ENCODE measurements around the gene KCTD13.
"Not testable (repeated sequence)": the region's sequence is repeated elsewhere in the genome, so short reads cannot be mapped to it uniquely, and the experiment has no call there.

The KCTD13 gene

DNA sequence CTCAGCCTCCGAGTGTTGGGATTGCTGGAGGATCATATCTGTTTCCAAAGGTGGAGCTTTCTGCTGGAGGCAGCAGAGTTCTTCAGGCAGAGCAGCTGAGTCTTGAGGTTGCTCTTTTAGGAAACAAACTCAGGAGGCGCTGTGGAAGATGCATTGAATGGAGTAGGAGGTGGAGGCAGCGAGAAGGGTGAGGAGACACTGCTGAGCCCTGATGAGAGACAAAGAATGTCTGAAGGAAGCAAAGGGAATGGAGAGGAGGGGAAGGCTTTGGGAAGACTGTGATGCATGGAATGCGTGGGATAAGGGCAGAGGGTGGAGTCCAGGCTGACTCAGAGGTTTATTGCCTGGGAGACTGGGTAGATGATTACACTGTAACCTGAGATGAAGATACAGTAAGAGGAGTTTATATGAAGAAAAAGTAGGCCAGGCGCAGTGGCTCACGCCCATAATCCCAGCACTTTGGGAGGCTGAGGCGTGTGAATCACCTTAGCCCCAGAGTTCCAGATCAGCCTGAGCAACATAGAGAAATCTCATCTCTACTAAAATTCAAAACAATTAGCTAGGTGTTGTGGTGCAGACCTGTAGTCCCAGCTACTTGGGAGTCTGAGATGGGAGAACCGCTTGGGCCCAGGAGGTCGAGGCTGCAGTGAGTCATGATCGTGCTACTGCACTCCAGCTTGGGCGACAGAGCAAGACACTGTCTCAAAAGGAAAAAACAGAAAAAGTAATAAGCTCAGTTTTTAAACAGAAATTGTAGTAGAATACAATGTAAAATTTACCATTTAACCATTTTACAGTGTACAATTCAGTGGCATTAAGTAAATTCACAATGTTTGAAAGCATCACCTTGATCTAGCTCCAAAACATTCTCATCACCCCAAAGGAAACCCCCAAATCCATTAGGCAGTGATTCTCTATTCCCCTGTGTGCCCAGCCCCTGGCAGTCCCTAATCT is 18.1 kb upstream of the KCTD13 start:
- no peak for DNase-seq

DNA sequence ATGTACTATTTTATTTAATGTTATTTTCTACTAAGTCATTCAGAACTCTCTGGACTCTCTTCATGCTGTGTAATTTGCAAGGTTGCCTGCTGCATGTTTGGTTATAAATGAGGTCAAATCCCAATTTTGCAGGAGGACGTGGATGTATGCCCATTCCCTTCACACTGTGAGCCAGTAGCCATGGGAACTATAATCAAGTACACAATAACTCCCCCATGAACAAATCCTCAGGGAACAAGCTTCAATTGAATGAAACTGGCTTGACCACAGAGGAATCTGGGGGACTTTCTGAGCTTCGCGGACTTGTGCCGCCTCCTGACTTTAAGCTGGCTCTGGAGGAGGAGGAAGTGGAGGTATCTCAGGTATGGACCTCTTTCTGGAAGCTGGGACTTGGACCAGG is 14.6 kb upstream of the KCTD13 start:
- no peak for DNase-seq

DNA sequence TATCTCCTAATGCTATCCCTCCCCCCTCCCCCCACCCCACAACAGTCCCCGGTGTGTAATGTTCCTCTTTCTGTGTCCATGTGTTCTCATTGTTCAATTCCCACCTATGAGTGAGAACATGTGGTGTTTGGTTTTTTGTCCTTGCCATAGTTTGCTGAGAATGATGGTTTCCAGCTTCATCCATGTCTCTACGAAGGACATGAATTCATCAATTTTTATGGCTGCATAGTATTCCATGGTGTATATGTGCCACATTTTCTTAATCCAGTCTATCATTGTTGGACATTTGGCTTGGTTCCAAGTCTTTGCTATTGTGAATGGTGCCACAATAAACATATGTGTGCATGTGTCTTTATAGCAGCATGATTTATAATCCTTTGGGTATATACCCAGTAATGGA is 5.7 kb upstream of the KCTD13 start:
- not testable (repeated sequence) for DNase-seq

DNA sequence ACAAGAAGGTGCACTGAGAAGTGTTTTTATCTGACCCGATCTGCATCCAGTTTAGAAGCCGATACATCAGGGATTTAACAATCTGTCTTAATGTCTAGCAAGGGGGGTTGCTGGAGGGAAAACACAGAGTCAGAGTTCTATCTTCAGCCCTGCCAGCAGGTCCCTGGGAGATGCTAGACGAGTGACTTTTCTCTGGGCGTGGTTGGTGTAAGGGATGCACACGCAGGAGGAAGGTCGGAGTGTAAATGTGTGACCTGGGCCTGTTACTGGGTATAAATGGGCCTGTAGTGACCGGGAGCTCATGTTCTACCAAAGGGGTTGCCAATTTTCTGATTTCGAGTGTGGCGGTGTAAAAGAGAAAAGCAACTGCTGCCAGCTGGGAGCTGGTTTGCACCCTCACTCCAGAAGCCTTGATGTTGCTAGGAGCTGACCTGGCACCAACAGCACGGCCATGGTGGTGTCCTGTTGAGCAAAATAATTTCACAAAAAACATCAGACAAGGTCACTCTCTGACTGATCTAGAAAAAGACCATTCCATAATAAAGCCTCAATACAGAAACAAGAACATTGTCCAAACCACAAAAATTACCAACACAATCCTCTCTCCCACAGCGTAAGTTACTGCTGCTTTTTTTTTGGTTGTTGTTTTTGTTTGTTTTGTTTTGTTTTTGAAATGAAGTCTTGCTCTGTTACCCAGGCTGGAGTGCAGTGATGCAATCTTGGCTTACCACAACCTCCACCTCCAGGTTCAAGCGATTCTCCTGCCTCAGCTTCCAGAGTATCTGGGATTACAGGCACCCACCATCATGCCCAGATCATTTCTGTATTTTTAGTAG is 1.3 kb upstream of the KCTD13 start:
- no peak for DNase-seq

DNA sequence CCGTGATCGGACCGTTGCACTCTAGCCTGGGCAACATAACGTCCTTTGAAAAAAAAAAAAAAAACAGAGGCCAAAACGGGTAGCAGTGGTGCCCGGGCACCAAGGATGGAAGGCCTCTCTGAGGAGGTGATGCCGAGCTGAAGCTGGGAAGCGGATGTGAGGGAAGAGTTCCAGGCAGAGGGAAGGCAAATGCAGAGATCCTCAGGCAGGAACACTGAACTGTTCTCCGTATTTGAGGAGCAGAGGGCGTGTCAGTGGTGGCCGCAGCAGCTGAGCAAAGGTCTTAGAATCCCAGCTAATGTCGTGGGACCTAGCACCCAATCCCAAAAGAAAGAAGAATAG is 656 bp upstream of the KCTD13 start:
- peak in 1 of 2 donors; percentile 4 for DNase-seq

DNA sequence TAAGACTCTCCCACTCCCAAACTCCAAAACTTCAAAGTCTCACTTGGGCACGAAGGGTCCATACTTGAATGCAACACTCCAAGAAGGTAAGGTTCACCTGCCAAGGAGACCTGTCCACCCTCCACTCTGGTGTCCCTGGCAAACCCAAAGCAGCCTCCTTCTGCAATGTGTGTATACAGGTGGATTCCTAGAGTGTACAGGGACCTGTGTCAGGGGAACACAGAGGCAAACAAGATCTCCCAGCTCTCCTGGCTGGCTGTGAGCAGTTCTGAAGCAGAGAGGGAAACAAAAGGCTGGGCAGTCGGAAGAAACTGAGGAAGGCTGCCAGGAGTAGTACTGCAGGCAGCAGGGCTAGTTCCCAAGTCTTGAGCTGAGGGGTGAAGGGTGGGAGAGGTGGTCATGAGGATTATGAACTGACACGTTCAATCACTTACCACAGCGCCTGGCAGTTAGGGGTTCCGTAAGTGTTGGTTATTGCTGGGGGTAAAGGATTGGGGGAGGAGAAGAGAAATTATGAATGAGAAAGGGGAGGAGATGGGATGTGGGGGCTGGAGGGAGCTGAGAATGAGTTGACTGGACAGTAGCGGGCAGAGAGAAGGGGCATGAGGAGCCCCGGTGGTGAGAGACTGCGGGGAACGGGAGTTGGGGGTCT is 795 bp downstream of the KCTD13 start:
- DNase-seq: no peak

DNA sequence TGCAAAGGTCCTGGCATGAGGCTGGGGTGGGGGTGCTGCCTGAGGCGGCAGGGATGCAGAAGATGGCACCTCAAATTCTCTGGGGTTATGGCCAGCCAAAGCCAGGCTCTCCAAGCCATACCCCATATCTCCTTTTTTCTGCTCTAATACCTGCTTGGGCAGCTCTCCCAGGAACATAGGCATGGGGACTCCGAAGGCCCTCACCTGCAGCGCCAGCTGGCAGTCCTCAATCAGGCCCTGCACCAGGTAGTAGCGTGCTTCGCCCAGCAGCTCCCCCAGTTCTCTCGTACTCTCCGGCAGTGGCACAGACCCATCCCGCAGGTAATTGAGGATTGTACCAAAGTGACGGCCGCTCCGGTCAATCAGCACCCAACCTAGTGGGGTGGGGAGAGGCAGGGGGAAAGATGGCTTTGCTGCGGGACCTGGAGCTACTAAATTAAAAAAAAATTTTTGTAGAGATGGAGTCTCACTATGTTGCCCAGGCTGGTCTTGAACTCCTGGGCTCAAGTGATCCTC is 3.0 kb downstream of the KCTD13 start:
- DNase-seq: no peak

DNA sequence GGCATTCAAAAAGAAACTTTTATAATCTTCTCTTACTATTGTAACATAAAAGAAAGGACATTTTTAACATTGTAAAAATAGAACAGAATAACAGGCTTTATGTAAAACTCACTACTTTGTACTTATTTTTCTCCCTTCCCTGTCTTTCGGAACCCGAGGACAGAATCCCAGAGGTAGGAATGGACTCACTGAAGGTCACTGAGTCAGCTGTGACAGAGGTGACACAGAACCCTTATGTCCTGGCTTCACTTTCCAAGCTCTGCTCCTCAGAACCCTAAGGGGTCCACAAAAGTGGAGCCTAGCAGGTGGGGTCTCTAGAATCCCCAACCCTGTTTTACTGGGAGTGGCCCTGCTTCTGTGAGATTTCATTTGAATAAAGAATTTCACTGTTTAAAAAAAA is 3.7 kb downstream of the KCTD13 start:
- DNase-seq: no peak

DNA sequence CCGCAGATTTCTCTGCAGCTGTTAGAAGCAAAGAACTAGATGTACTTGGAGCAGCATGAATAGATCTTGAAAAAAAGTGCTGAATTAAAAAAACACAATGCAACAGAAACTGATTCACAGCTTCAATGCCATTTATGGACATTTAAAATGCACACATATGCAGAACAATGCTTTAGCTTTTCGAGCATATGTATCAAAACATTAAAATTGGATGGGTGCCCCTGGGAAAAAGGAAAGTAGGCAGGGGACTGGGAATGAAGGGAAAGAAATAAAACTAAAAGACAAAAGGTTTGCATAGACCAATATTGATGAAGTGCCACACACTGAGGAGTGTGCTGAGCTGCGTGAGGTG is 5.0 kb downstream of the KCTD13 start:
- no peak for DNase-seq

DNA sequence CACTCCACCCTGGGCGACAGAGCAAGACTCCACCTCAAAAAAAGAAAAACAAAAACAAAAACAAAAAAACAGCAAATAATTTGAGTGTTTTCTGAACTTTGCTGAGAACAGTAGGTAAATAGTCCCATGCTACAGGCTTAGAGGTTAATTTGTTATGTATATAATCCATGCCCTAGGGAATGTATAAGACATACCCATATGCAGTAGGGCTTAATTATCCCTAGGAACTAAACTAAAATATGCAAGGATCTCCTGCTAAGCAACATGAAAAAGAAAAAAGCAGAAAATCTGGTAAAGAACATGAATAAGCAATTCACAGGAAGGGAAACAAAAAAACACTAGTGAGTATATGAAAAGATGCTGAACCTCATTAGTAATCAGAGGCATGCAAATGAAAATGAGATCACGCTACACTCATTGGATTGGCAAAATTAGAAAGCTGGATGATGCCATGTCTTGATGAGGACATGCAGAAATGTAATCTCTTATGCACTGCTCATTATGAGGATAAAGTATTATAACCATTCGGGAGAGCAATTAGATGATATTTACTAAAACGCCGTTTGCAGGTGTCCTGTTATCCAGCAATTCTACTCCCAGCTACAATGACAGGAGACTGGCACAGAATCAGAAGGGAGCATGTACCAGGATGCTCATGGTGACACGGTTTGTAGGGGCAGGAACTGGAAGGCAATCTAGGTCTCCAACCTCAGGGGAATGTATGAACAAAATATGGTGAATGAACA is 5.6 kb downstream of the KCTD13 start:
- DNase-seq: no peak

DNA sequence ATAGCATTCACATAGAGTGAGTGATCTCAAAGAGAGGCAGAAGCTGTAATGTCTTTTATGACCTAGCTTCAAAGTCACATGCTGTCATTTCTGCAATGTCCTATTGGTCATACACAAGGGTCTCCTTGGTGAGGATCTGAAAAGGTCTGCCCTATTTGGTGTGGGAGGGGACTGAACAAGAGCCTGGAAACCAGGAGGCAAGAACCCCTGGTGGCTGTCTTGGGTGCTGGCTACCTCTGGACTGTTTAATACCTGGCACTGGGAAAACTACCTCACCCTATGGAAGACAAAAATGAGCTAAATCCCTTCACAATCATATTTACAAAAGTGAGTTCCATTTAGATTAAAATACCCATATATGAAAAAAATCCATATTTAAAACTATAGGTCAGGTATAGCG is 9.0 kb downstream of the KCTD13 start:
- no peak for DNase-seq

DNA sequence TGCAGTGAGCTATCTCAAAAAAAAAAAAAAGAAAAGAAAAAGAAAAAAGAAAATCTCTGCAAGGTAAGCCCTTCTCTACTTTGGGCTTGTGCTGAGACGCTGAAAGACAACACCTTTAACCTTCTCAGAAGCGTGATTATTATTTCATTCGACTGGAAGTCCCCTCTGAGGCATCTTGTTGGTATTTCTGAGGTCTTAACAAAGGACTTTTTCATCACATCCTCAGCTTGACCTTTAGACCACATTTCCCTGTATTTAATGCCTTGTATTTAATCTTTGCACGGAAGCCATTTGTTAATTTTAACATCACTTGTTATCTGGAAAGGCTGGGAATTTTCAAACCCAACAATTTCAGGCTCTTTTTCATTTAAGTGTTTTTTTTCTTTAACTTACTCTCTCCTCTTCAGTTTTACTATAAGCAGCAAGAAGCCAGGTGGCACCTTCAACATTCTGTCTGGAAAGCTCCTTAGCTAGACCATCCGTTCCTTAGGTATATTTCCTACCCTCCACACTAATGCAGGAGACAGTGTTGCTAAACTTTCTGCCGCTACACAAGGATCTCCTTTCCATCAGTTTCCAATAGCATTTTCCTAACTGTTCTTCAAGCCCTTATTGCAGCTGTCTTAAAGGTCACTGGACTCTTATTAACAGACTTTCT is 10.3 kb downstream of the KCTD13 start:
- no peak for DNase-seq

DNA sequence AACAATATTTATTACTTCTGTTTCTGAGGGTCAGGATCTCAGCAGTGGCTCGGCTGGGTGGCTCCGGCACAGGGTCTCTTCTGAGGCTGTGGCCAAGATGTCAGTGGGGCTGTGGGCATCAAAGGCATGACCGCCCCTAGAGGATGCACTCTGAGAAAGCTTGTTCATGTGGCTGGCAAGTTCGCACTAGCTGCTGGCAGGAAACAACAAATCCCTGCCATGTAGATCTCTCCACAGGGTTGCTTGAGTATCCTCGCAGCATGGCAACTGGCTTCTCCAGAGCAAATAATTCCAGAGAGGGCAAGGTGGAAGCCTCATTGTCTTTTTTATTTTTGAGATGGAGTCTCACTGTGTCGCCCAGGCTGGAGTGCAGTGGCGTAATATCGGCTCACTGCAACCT is 12.5 kb downstream of the KCTD13 start:
- no peak for DNase-seq

DNA sequence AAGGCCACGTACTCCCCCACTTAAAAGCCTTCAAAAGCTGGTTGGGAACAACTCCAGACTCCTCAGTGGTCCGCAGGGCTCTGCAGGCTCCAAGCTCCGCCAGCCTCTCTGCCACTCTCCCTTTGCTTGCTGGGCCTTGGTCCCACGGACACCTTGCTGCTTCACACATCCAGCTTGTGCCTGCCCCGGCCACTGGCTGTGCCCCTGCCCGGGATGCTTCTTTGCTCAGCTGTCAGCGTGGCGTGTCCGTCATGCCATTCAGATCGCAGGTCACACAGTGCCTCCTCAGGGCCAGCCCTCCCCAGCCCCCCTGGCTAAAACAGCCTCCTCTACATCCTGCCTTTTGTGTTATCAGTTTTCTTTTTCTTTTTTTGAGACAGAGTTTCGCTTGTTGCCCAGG is 13.9 kb downstream of the KCTD13 start:
- DNase-seq: no peak

DNA sequence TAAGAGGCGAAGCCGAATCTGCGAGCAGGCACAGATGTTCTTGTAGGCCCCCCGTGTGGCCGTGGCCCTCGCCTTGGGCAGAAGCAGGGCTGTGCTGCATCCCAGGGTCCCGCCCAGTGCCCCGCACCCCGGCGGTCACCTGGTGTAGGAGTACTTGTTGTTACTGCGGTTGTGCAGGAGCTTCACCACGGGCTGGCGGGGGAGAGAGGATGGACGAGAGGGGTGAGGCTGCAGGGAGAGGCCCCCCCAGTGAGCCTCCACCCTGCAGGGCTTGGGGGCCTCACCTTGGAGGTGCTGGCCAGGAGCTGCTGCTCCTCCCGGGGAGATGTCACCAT is 14.4 kb downstream of the KCTD13 start:
- DNase-seq: no peak

DNA sequence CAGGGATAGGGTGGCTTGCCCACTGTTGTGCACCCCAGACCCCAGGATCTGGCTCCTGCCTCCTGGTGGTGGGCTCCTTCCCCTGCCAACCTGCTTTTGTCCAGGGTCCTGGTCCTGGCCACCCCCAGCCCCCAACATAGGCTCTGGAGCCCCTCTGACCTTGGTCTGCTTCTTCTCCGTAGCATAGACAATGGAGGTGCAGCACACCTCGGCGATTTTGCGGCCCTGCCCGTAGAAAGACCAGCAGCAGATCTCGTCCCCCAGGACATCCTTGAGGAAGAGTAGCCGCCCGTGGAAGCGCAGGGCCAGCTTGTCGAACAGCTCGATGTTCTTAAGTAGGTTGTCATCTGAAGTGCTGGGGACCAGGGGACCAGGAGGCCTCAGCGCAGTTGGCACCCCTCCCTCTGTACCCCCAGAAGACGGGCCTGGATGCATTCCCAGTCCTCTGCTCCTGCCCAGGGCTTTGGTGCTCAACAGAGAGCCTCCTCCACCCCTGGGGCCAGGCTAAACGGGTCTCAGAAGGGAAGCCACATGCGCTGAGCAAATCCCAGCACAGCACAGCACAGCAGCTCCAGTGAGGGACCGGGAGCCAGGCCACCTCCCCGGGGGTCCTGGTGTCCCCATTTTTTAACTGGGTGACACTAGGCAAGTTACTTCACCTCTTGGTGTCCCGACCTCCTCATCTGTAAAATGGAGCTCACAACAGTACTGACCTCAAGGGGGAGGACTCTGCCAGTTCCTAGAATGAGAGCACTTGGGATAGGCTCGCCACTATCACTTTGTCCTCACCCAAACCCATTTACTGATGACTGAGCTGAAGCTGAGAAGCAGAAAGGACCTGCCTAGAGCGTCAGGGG is 15.0 kb downstream of the KCTD13 start:
- DNase-seq: no peak

DNA sequence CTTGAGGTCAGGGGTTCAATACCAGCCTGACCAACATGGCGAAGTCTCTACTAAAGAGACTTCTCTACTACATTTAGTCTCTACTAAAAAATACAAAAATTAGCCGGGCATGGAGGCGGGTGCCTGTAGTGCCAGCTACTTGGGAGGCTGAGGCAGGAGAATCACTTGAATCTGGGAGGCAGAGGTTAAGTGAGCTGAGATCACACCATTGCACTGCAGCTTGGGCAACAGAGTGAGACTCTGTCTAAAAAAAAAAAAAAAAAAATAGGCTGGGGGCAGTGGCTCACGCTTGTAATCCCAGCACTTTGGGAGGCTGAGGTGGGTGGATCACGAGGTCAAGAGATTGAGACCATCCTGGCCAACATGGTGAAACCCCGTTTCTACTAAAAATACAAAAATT is 16.2 kb downstream of the KCTD13 start:
- not testable (repeated sequence) for DNase-seq

DNA sequence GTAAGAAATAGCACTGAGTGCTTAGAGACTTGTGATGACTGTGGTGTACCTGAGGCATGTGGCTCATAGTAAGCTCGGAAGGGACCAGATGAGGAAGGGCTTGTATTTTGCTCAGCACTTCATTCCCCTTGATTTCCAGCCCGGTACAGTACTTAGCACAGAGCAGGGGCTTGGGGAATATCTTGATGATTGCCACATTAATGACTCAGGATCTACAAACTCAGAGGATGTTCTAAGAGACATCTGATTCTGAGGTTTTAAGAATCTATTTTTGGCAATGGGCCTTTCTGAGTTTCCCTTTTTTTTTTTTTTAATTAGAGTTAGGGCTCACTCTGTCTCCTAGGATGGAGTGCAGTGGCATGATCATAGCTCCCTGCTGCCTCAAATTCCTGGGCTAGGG is 16.6 kb downstream of the KCTD13 start:
- DNase-seq: no peak

DNA sequence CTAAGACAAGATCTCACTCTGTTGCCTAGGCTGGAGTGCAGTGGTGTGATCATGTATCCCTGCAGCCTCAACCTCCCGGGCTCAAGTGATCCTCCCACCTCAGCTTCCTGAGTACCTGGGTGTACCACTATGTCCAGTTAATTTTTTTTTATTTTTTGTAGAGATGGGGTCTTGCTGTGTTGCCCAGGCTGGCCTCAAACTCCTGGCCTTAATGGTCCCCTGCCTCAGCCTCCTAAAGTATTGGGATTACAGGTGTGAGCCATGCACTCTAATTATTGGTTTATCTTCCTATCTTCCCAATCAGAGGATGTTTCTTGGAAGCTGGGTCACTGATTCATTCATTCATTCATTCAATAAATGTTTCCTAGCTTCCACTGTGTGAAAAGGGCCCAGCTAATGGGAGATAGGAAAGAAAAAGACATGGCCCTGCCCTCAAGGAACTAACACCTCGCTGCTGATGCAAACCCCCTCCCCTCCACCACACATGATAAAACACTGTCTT is 17.3 kb downstream of the KCTD13 start:
- DNase-seq: no peak

DNA sequence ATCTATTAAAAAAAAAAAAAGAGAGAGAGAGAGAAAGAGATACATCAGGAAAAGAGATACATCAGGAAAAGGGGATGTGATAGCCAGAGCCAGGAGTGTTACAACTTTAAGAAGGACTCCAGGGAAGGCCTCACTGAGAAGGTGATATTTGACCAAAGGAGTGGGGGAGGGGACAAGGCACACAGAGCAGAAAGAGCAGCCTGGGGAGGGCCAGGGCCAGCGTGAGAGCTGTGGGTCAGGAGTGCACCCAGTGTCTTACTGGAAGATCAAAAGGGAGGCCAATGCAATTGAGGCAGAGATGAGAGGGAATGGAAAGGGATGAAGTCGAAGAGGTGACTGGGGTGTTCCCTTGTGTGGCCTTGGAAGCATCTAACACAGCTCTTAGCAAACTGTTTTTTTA is 18.1 kb downstream of the KCTD13 start:
- DNase-seq: no peak
